Activated CD4-positive, alpha-beta T cell treated with anti-CD3 and anti-CD28 coated beads for 24 hours (primary cell): ENCODE data around the gene SLC36A2.

Experiments
- DNase-seq, 2 donors: peaks; one replicate each; pipeline ENCODE4 v3.0.0-alpha.2; 2020; ENCODE audit warnings: low read depth in 2 of 2

The SLC36A2 gene

GRCh38 chr5:151283120-151283825, 64.1 kb downstream of the SLC36A2 start:
- no peak for DNase-seq

- no peak for DNase-seq
These were observed 66.2 kb downstream of the SLC36A2 start for GRCh38 chr5:151281001-151281639.

- DNase-seq = no peak
These were observed 66.9 kb downstream of the SLC36A2 start for GRCh38 chr5:151280443-151280842.

- DNase-seq = no peak
These were observed 68.5 kb downstream of the SLC36A2 start for GRCh38 chr5:151278845-151279244.

DNA sequence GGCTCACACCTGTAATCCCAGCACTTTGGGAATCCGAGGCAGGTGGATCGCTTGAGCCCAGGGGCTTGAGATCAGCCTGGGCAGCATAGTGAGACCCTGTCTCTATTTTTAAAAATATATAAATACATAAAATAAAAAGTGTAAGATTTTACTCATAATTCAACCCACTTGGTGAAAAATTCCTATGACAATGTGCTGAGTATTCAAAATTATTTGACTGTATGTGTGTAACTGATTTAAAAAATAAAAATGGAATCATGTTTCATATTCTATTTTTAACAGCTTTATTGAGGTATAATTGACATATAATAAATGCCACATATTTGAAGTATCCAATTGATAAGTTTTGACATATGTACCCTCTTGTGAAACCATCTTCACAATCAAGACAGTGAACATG, 71.6 kb downstream of the SLC36A2 start:
- DNase-seq = no peak

DNA sequence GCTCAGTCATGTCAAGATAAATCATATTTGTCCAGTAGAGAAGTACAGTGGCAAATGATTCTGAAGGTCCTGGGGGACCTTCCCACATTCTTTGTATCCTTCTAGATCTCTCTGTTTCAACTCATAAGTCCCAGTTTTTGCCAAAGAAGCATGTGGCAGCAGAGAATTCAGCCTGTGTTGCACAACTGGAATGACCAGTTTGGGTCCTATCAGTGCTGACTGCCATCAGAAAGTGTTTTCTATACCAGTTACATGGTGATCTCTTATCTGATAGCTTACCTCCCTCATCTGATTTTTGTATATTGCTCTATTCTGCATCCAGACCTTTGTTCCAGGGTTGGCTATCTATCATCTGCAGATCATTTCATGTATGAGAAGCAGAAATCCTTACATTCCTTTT, 72.7 kb downstream of the SLC36A2 start:
- no peak for DNase-seq

- DNase-seq = no peak
These were observed 76.0 kb downstream of the SLC36A2 start for GRCh38 chr5:151271336-151271735.

GRCh38 chr5:151270599-151270998, 76.8 kb downstream of the SLC36A2 start:
- no peak for DNase-seq

DNA sequence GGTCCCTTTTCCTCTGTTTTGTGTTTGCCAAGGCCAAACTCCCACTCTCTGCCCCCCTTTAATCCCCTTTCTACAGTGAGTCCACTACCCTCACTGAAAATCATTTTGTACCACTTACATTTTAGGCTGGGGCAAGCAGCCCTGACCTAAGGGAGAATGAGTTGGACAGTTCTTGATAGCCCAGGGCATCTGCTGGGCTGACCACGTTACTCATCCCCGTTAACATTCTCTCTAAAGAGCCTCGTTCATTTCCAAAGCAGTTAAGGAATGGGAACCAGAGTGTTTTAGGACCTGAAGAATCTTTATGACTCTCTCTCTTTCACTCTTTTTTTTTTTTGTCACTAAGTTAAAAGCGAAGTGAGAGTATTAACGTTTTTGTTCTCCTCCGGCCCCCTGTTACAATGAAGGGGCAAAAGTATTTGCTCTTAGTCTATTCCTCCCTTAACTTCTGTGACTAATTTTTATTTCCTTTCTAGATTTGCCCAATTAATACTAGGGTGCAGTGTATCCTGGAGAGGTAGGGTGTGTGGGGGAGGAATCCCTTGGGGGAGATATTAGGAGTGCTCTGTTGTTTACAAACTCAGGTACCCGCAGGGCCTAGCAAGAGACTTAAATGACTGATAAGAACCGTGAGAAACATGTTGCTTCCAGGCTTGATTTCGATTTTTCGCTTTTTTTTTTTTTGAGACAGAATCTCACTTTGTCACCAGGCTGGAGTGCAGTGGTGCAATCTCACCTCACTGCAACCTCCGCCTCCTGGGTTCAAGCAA, 79.7 kb downstream of the SLC36A2 start:
- no peak for DNase-seq
